ENCODE results near the gene STK4. TPM values are rescaled to one million over a fixed set of nuclear protein-coding genes. Genes with fewer than 3 reads are reported as not detected.

STK4 gene
- total and polyA plus RNA-seq, 4 donors = 5.4 to 41.0 (median 24.9) TPM

DNA sequence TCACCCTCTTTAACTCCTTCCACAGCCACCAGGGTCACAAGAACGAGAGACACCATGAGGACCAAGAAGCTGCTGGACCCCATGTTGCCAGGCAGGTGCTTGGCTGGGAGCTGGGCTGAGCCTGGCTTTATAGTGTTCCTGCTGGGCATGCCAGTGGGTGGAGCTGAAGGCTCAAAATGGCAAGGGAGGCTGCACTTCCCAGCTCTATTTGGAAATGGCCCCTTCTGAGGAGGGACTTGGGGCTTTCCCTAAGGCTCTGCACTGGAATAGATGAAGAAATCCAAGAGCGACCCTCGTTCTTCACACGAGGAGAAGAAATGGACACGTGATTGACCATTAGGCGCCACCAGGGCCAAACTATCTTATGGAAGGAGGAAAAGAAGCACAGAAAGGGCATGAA is 158.1 kb downstream of the STK4 start, which contains the start of gene WFDC12:
TSS of gene WFDC12 (minus strand) at position 101 of the 400 bp plus-strand sequence. CDS start at position 83, 18 bp downstream.
- Histone ChIP-seq H3K27me3 (ENCODE audit: control insufficient read depth in 1 of 2, insufficient read depth in 2 of 2, low read length in 1 of 2) (no peaks in the 10 kb centered on the region), H3K27ac (ENCODE audit: low read depth in 1 of 2, low read length in 2 of 2) (no peak within 1 kb of the TSS), H3K36me3 (ENCODE audit: control insufficient read depth in 1 of 2, insufficient read depth in 2 of 2, low read length in 1 of 2) (no peaks in the 10 kb centered on the region), H3K4me3 (ENCODE audit: low read length in 2 of 2) (no peak within 1 kb of the TSS), H3K4me1 (ENCODE audit: control insufficient read depth in 1 of 2, insufficient read depth in 2 of 2, low read length in 2 of 2) (no peaks in the 10 kb centered on the region), H3K9me3 (ENCODE audit: control insufficient read depth, low read length) (peaks cover 4% of the 10 kb centered on the region)
- intact Hi-C loops (cut with DNase I) = no loop called here
- DNase-seq (no peak), ATAC-seq (ENCODE audit: low FRiP score) (no peak)
- WGBS, 2 donors = 81 to 87% methylated on average over 6 of the region's 6 CpGs

GRCh38 chr20:45128099-45128498 is 161.8 kb downstream of the STK4 start:
- no peaks in the 10 kb centered on the region for H3K4me1 ChIP-seq (ENCODE audit: control insufficient read depth in 1 of 2, insufficient read depth in 2 of 2, low read length in 2 of 2)
- no peaks in the 10 kb centered on the region for H3K36me3 ChIP-seq (ENCODE audit: control insufficient read depth in 1 of 2, insufficient read depth in 2 of 2, low read length in 1 of 2)
- H3K4me3 ChIP-seq (ENCODE audit: low read length in 2 of 2) = no peak overlapping the region
- no peak for DNase-seq
- H3K27me3 ChIP-seq (ENCODE audit: control insufficient read depth in 1 of 2, insufficient read depth in 2 of 2, low read length in 1 of 2) = no peaks in the 10 kb centered on the region
- no peak for ATAC-seq (ENCODE audit: low FRiP score)
- WGBS, 2 donors = 71 to 73% methylated on average over 2 of the region's 2 CpGs
- intact Hi-C loops (cut with DNase I) = no loop called here
- H3K9me3 ChIP-seq (ENCODE audit: control insufficient read depth, low read length) = peaks cover 2% of the 10 kb centered on the region
- no peak overlapping the region for H3K27ac ChIP-seq (ENCODE audit: low read depth in 1 of 2, low read length in 2 of 2)

Other genes starting within 250 kb of the STK4 start
- 10 to 100 TPM in 1 of 2 donors, 1 to 10 TPM in 1; 5.0 to 16.1 TPM for gene KCNK15, start 220.6 kb upstream of the STK4 start, total RNA-seq
- gene KCNK15, start 220.6 kb upstream of the STK4 start, polyA plus RNA-seq = 1 to 10 TPM; 2.3 to 6.8 TPM
- gene RIMS4, start 156.0 kb upstream of the STK4 start, total RNA-seq = 10 to 100 TPM in 1 of 2 donors, 1 to 10 TPM in 1; 2.8 to 16.6 TPM
- gene RIMS4, start 156.0 kb upstream of the STK4 start, polyA plus RNA-seq = 1 to 10 TPM in 1 of 2 donors, under 1 TPM in 1; 0.46 to 2.3 TPM
- gene YWHAB, start 80.8 kb upstream of the STK4 start, total RNA-seq = 100 to 1,000 TPM; 166 to 167 TPM
- 100 to 1,000 TPM; 105 to 117 TPM for gene YWHAB, start 80.8 kb upstream of the STK4 start, polyA plus RNA-seq
- 10 to 100 TPM; 21.6 to 27.2 TPM for gene PABPC1L, start 56.5 kb upstream of the STK4 start, total RNA-seq
- 10 to 100 TPM in 1 of 2 donors, 1 to 10 TPM in 1; 1.4 to 77.2 TPM for gene PABPC1L, start 56.5 kb upstream of the STK4 start, polyA plus RNA-seq
- 10 to 100 TPM; 11.6 to 13.4 TPM for gene TOMM34, start 6.1 kb upstream of the STK4 start, total RNA-seq
- gene TOMM34, start 6.1 kb upstream of the STK4 start, polyA plus RNA-seq = 1 to 10 TPM; 5.1 to 7.9 TPM
- gene KCNS1, start 134.6 kb downstream of the STK4 start, total RNA-seq = not detected
- not detected for gene KCNS1, start 134.6 kb downstream of the STK4 start, polyA plus RNA-seq
- gene WFDC5, start 148.7 kb downstream of the STK4 start, total RNA-seq = not detected
- gene WFDC5, start 148.7 kb downstream of the STK4 start, polyA plus RNA-seq = not detected
- not detected for gene WFDC12, start 158.0 kb downstream of the STK4 start, total RNA-seq
- gene WFDC12, start 158.0 kb downstream of the STK4 start, polyA plus RNA-seq = not detected
- gene PI3, start 208.4 kb downstream of the STK4 start, total RNA-seq = under 1 TPM in 1 of 2 donors, not detected in 1; 0.96 TPM
- gene PI3, start 208.4 kb downstream of the STK4 start, polyA plus RNA-seq = 1 to 10 TPM; 1.1 to 2.0 TPM
- not detected for gene SEMG1, start 240.5 kb downstream of the STK4 start, total RNA-seq
- not detected for gene SEMG1, start 240.5 kb downstream of the STK4 start, polyA plus RNA-seq